OCI-LY1 (cell line): ENCODE data around the gene ANLN.
"Not testable (repeated sequence)": the region's sequence is repeated elsewhere in the genome, so short reads cannot be mapped to it uniquely, and the experiment has no call there.

Source experiments
- EZH2 ChIP-seq: fragments of 200-600 bp; sonication (generic), shearing (Covaris generic); IDR thresholded peaks from 2 replicates; pipeline ENCODE4 v1.8.0; 2017; ENCODE audit warnings: borderline replicate concordance, mixed run types, mild to moderate bottlenecking, antibody characterized with exemption, low read length, moderate library complexity, mixed read lengths
- TF ChIP-seq, protein P1 (sequence below): fragments of 200-600 bp; sonication (generic), shearing (Covaris generic); IDR thresholded peaks from 2 replicates; pipeline ENCODE4 v1.5.1; 2017; ENCODE audit warnings: mild to moderate bottlenecking, antibody characterized with exemption, low read length, moderate library complexity, mixed read lengths

DNA sequence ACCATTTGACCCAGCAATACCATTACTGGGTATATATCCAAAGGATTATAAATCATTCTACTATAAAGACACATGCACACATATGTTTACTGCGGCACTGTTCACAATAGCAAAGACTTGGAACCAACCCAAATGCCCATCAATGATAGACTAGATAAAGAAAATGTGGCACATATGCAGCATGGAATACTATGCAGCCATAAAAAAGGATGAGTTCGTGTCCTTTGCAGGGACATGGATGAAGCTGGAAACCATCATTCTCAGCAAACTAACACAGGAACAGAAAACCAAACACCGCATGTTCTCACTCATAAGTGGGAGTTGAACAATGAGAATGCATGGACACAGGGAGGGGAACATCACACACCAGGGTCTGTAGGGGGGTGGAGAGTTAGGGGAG is 6.4 kb upstream of the ANLN start:
- TF ChIP-seq, protein P1, sequence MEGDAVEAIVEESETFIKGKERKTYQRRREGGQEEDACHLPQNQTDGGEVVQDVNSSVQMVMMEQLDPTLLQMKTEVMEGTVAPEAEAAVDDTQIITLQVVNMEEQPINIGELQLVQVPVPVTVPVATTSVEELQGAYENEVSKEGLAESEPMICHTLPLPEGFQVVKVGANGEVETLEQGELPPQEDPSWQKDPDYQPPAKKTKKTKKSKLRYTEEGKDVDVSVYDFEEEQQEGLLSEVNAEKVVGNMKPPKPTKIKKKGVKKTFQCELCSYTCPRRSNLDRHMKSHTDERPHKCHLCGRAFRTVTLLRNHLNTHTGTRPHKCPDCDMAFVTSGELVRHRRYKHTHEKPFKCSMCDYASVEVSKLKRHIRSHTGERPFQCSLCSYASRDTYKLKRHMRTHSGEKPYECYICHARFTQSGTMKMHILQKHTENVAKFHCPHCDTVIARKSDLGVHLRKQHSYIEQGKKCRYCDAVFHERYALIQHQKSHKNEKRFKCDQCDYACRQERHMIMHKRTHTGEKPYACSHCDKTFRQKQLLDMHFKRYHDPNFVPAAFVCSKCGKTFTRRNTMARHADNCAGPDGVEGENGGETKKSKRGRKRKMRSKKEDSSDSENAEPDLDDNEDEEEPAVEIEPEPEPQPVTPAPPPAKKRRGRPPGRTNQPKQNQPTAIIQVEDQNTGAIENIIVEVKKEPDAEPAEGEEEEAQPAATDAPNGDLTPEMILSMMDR, result not testable (repeated sequence)
- not testable (repeated sequence) for TF ChIP-seq EZH2
